H1 (cell line): Measurements from ENCODE around the gene AAMDC. TPM values are rescaled to one million over a fixed set of nuclear protein-coding genes. Genes with fewer than 3 reads are reported as not detected.
"Not testable (repeated sequence)": the region's sequence is repeated elsewhere in the genome, so short reads cannot be mapped to it uniquely, and the experiment has no call there.

ENCODE experiments used
- CTCF ChIA-PET: fragments of 300-600 bp; sonication (Branson Sonifier 250); formaldehyde crosslinking; loops from one replicate; lab custom pipeline; 2021; ENCODE audit not compliant: partially characterized antibody; lab: Charles Lee
- POLR2A ChIA-PET: fragments of 300-600 bp; sonication (Branson Sonifier 250); formaldehyde crosslinking; loops from one replicate; lab custom pipeline; 2021; ENCODE audit warnings: inconsistent platforms; ENCODE audit not compliant: partially characterized antibody; lab: Charles Lee
- DNase-seq, 2 experiments: peaks; one replicate each; pipeline versions ENCODE4 v3.0.0 to v3.0.0-alpha.2; 2010 to 2022; ENCODE audit warnings: low spot score in 2 of 2, low read depth in 1 of 2, mixed read lengths in 1 of 2
- FAIRE-seq: peaks from 2 replicates; lab custom pipeline; 2011; peaks lifted over from hg19 to GRCh38; lab: Jason Lieb, UNC
- H2AFZ ChIP-seq: 2 replicates; pipeline ENCODE4 v1.8.1; 2012; ENCODE audit warnings: low read length, inconsistent platforms
- H2AK5ac ChIP-seq: 2 replicates; pipeline ENCODE4 v1.6.1; 2013; ENCODE audit warnings: low read depth, low read length
- H2BK120ac ChIP-seq: replicated peaks from 2 replicates; pipeline ENCODE3; 2013; ENCODE audit warnings: low read depth, low read length, inconsistent platforms
- H2BK12ac ChIP-seq: 2 replicates; pipeline ENCODE4 v1.6.1; 2013; ENCODE audit warnings: low read depth, low read length
- H2BK15ac ChIP-seq: 2 replicates; pipeline ENCODE4 v1.6.1; 2013; ENCODE audit warnings: low read length
- H2BK20ac ChIP-seq: 2 replicates; pipeline ENCODE4 v1.6.1; 2013; ENCODE audit warnings: low read length
- H2BK5ac ChIP-seq: 2 replicates; pipeline ENCODE4 v1.6.1; 2013; ENCODE audit warnings: low read depth, low read length
- H3K14ac ChIP-seq: 2 replicates; pipeline ENCODE4 v1.6.1; 2013; ENCODE audit warnings: inconsistent platforms; ENCODE audit not compliant: insufficient read length
- H3K18ac ChIP-seq: 2 replicates; pipeline ENCODE4 v1.6.1; 2013; ENCODE audit warnings: low read length; ENCODE audit errors: extremely low read depth
- H3K23ac ChIP-seq: 2 replicates; pipeline ENCODE4 v1.6.1; 2013; ENCODE audit warnings: inconsistent platforms; ENCODE audit not compliant: insufficient read length
- H3K23me2 ChIP-seq: 2 replicates; pipeline ENCODE4 v1.6.1; 2013; ENCODE audit warnings: low read depth, low read length
- H3K27ac ChIP-seq: 2 replicates; pipeline ENCODE4 v1.6.1; 2011; ENCODE audit warnings: low read depth, low read length, inconsistent platforms
- H3K27me3 ChIP-seq, 4 experiments: replicated peaks in 1 of 4; 1 replicate in 1 of 4; 2 replicates in 3 of 4; pipeline versions ENCODE4 v1.6.1 to v1.8.1; 2011 to 2013; ENCODE audit warnings: low read length in 3 of 4, mild to moderate bottlenecking in 3 of 4, inconsistent platforms in 2 of 4, mixed read lengths in 2 of 4, moderate library complexity in 1 of 4; ENCODE audit not compliant: control insufficient read depth in 3 of 4, insufficient read depth in 3 of 4; ENCODE audit errors: extremely low read depth in 1 of 4
- H3K36me3 ChIP-seq, 4 experiments: 2 replicates each; pipeline versions ENCODE4 v1.6.1 to v1.8.1; 2011 to 2013; ENCODE audit warnings: mild to moderate bottlenecking in 4 of 4, low read length in 3 of 4, moderate library complexity in 2 of 4, control low read depth in 1 of 4, inconsistent platforms in 1 of 4; ENCODE audit not compliant: insufficient read depth in 4 of 4, control insufficient read depth in 2 of 4
- H3K4ac ChIP-seq: replicated peaks from 2 replicates; pipeline ENCODE3; 2013; ENCODE audit warnings: low read length, low read depth, mixed read lengths, inconsistent platforms; ENCODE audit not compliant: insufficient read length
- H3K4me1 ChIP-seq, 4 experiments: replicated peaks in 1 of 4; 1 replicate in 1 of 4; 2 replicates in 3 of 4; pipeline versions ENCODE4 v1.6.1 to v1.8.1; 2011 to 2013; ENCODE audit warnings: low read length in 3 of 4, inconsistent platforms in 2 of 4, mixed read lengths in 1 of 4; ENCODE audit not compliant: insufficient read depth in 4 of 4, control insufficient read depth in 3 of 4
- H3K4me2 ChIP-seq, 2 experiments: 2 replicates each; pipeline versions ENCODE4 v1.6.1 to v1.8.1; 2011 to 2013; ENCODE audit warnings: low read depth in 2 of 2, low read length in 2 of 2, control low read depth in 1 of 2, inconsistent platforms in 1 of 2, mild to moderate bottlenecking in 1 of 2; ENCODE audit not compliant: insufficient read depth in 1 of 2
- H3K4me3 ChIP-seq, 4 experiments: fragments of 200-600, 300-600 bp in 1 of 4; sonication (generic), shearing (Covaris generic), sonication (Bioruptor Twin) in 1 of 4; 2 replicates each; pipeline versions ENCODE4 v1.5.1 to v1.8.1; 2011 to 2016; ENCODE audit warnings: low read length in 4 of 4, low read depth in 3 of 4, control low read depth in 2 of 4, inconsistent platforms in 2 of 4, mild to moderate bottlenecking in 2 of 4, mixed read lengths in 1 of 4, moderate library complexity in 1 of 4; ENCODE audit not compliant: insufficient read depth in 2 of 4; ENCODE audit errors: extremely low read depth in 1 of 4
- H3K56ac ChIP-seq: replicated peaks from 2 replicates; pipeline ENCODE3; 2013; ENCODE audit warnings: low read depth, mild to moderate bottlenecking, mixed read lengths, low read length, inconsistent platforms; ENCODE audit not compliant: insufficient read length
- H3K79me1 ChIP-seq: 2 replicates; pipeline ENCODE4 v1.6.1; 2013; ENCODE audit warnings: low read depth, low read length, control low read depth
- H3K79me2 ChIP-seq, 2 experiments: 2 replicates each; pipeline versions ENCODE4 v1.6.1 to v1.8.1; 2012 to 2013; ENCODE audit warnings: low read length in 2 of 2, mild to moderate bottlenecking in 2 of 2, inconsistent platforms in 1 of 2; ENCODE audit not compliant: insufficient read depth in 2 of 2, control insufficient read depth in 1 of 2
- H3K9ac ChIP-seq, 4 experiments: replicated peaks in 1 of 4; 1 replicate in 1 of 4; 2 replicates in 3 of 4; pipeline versions ENCODE4 v1.6.1 to v1.8.1; 2011 to 2013; ENCODE audit warnings: low read depth in 3 of 4, low read length in 3 of 4, control low read depth in 2 of 4, mild to moderate bottlenecking in 2 of 4, moderate library complexity in 2 of 4, inconsistent platforms in 1 of 4; ENCODE audit errors: extremely low read depth in 1 of 4
- H3K9me3 ChIP-seq, 2 experiments: 2 replicates each; pipeline versions ENCODE4 v1.6.1 to v1.8.1; 2012 to 2013; ENCODE audit warnings: mild to moderate bottlenecking in 2 of 2, moderate library complexity in 2 of 2, control low read depth in 1 of 2, inconsistent platforms in 1 of 2, low read depth in 1 of 2, low read length in 1 of 2, mixed read lengths in 1 of 2; ENCODE audit not compliant: insufficient read depth in 2 of 2
- H4K20me1 ChIP-seq, 2 experiments: replicated peaks in 1 of 2; 2 replicates each; pipeline versions ENCODE3 to v1.8.1; 2011 to 2013; ENCODE audit warnings: inconsistent platforms in 2 of 2, low read length in 2 of 2, mild to moderate bottlenecking in 1 of 2; ENCODE audit not compliant: insufficient read depth in 2 of 2, control insufficient read depth in 1 of 2
- H4K5ac ChIP-seq: 2 replicates; pipeline ENCODE4 v1.6.1; 2013; ENCODE audit warnings: low read length, low read depth, mixed read lengths, inconsistent platforms; ENCODE audit not compliant: insufficient read length
- H4K8ac ChIP-seq: 2 replicates; pipeline ENCODE4 v1.8.0; 2013; ENCODE audit warnings: mild to moderate bottlenecking, moderate library complexity, low read length, inconsistent platforms; ENCODE audit not compliant: insufficient read depth; ENCODE audit errors: extremely low read depth
- H4K91ac ChIP-seq: replicated peaks from 2 replicates; pipeline ENCODE3; 2013; ENCODE audit warnings: low read length, mixed read lengths, inconsistent platforms; ENCODE audit not compliant: insufficient read length
- WGBS, 2 experiments: shearing (Covaris generic) in 1 of 2; methylation state at CpG; one replicate each; pipeline versions ENCODE4 v1.1.6 to v1.1.7; 2013 to 2015; ENCODE audit warnings: low lambda C conversion rate in 2 of 2, mixed read lengths in 2 of 2, inconsistent platforms in 1 of 2, low coverage in 1 of 2, missing lambda C conversion rate in 1 of 2; ENCODE audit not compliant: insufficient replicate concordance in 2 of 2, insufficient coverage in 1 of 2, insufficient read length in 1 of 2; ENCODE audit errors: extremely low coverage in 1 of 2, missing lambda C conversion rate in 1 of 2; 5-methylcytosine and 5-hydroxymethylcytosine counted together
- polyA plus RNA-seq, 7 experiments: library from polyadenylated mRNA; depleted of rRNA in 3 of 7; stranded (reverse) in 5 of 7; unstranded in 2 of 7; fragments of >200 nt in 5 of 7; fragments of 200-250 nt in 2 of 7; gene quantifications; 1 replicate in 5 of 7; 2 replicates in 1 of 7; 4 replicates in 1 of 7; pipeline versions ENCODE4 v1.2.1 to v1.2.3, GENCODE V29; 2011 to 2013; ENCODE audit warnings: missing spikeins in 2 of 7, mixed read lengths in 2 of 7
- small RNA-seq: library from polyadenylated mRNA; stranded (forward); fragments of <200 nt; extraction: miRNeasy Mini kit (QIAGEN cat#:217004); gene quantifications from one replicate; pipeline ENCODE3, GENCODE V24; 2013; ENCODE audit not compliant: insufficient read depth
- total RNA-seq: library from RNA; stranded (reverse); fragmentation: NEBNext Ultra II Directional; extraction: Animal tissue kit (Norgen Biotek cat#: 25700); gene quantifications from 2 replicates; pipeline ENCODE4 v1.2.1, GENCODE V29; 2021

AAMDC gene
- total and polyA plus RNA-seq, 2 of the 8 experiments (the other 6 are each of a cell fraction or from before 2014, with no cell fraction given), result 17.2 to 19.5 TPM

DNA sequence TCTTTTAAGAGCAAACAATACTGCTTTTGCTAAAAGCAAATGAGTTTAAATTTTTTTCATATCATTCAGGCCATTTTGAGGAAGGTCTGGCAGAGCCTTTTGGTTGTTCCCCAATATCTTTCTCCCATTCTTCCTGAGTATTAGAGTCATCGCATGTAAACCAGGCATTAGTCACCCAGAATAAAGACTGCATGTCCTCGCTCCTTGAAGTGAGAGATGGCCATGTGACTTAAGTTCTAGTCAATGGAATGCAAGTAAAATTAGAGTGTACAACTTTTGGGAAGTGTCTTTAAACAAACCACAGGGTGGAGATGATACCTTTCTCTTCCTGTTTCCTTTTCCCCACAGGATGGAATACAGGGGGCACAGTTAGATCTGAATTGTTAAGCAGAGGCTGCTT, 96.8 kb downstream of the AAMDC start:
- H4K20me1 ChIP-seq, H3K4me1 ChIP-seq, H2BK20ac ChIP-seq, H3K4ac ChIP-seq, H2BK15ac ChIP-seq, H3K23ac ChIP-seq, H2AFZ ChIP-seq, H2AK5ac ChIP-seq, FAIRE-seq, H3K79me2 ChIP-seq, H2BK12ac ChIP-seq, DNase-seq, H3K56ac ChIP-seq, POLR2A ChIA-PET, H3K36me3 ChIP-seq, H3K9me3 ChIP-seq, H3K79me1 ChIP-seq, H3K23me2 ChIP-seq, H4K8ac ChIP-seq, H3K14ac ChIP-seq, H2BK120ac ChIP-seq, H3K4me3 ChIP-seq, H3K9ac ChIP-seq, CTCF ChIA-PET, H4K91ac ChIP-seq, H3K4me2 ChIP-seq, H3K18ac ChIP-seq, H3K27me3 ChIP-seq, H4K5ac ChIP-seq, H3K27ac ChIP-seq, H2BK5ac ChIP-seq: not testable (repeated sequence)
- WGBS, 2 experiments, result no CpG with 5 or more reads among the region's 2 CpGs

Small RNA genes within 50 kb of the gene (small RNA-seq; reads per million reads assigned to genes)
- gene AP002812.4, result not detected

Other genes starting within 250 kb of the AAMDC start
- gene AQP11, start 231.2 kb upstream of the AAMDC start, total RNA-seq, result 1.1 and 1.2 TPM in 2 replicates
- 1.5 and 1.6 TPM in 2 replicates for gene AQP11, start 231.2 kb upstream of the AAMDC start, polyA plus RNA-seq (2011; rRNA removed)
- gene CLNS1A, start 183.3 kb upstream of the AAMDC start, total RNA-seq, result 176 and 177 TPM in 2 replicates
- gene CLNS1A, start 183.3 kb upstream of the AAMDC start, polyA plus RNA-seq (2011; rRNA removed), result 85.4 and 136 TPM in 2 replicates
- 79.3 and 87.9 TPM in 2 replicates for gene RSF1, start 422 bp upstream of the AAMDC start, total RNA-seq
- 16.7 and 17.8 TPM in 2 replicates for gene RSF1, start 422 bp upstream of the AAMDC start, polyA plus RNA-seq (2011; rRNA removed)
- 31.3 and 33.4 TPM in 2 replicates for gene INTS4, start 173.5 kb downstream of the AAMDC start, total RNA-seq
- gene INTS4, start 173.5 kb downstream of the AAMDC start, polyA plus RNA-seq (2011; rRNA removed), result 24.7 and 27.0 TPM in 2 replicates
- 21.6 and 22.7 TPM in 2 replicates for gene KCTD14, start 202.1 kb downstream of the AAMDC start, total RNA-seq
- gene KCTD14, start 202.1 kb downstream of the AAMDC start, polyA plus RNA-seq (2011; rRNA removed), result 15.2 and 24.9 TPM in 2 replicates
- not detected in 2 replicates for gene THRSP, start 242.7 kb downstream of the AAMDC start, total RNA-seq
- gene THRSP, start 242.7 kb downstream of the AAMDC start, polyA plus RNA-seq (2011; rRNA removed), result 0.11 TPM in 1 of 2 replicates, not detected in the other